Middle frontal gyrus (tissue), 1 donor: ENCODE data around the gene TMEM132A.

Experiments
- DNase-seq: peaks from one replicate; pipeline ENCODE4 v3.0.0-alpha.2; 2015; ENCODE audit warnings: low spot score; ENCODE audit errors: extremely low spot score

TMEM132A gene

GRCh38 chr11:60924110-60924905 is at the start of gene TMEM132A:
TMEM132A (plus strand) TSS chr11:60924460; CDS start chr11:60924634, 174 bp downstream.
- DNase-seq = peak; percentile 69

GRCh38 chr11:60875366-60876167 is 48.7 kb upstream of the TMEM132A start:
- DNase-seq = no peak

- no peak for DNase-seq
These were observed 48.1 kb upstream of the TMEM132A start for GRCh38 chr11:60876168-60876485.

GRCh38 chr11:60878245-60879101 is 45.8 kb upstream of the TMEM132A start:
- no peak for DNase-seq

GRCh38 chr11:60879104-60879503 is 45.2 kb upstream of the TMEM132A start:
- no peak for DNase-seq

- no peak for DNase-seq
These were observed 44.2 kb upstream of the TMEM132A start for GRCh38 chr11:60879971-60880588.

- no peak for DNase-seq
These were observed 43.5 kb upstream of the TMEM132A start for GRCh38 chr11:60880643-60881282.

- no peak for DNase-seq
These were observed 36.7 kb upstream of the TMEM132A start for GRCh38 chr11:60887556-60887955.

- DNase-seq = no peak
These were observed 34.4 kb upstream of the TMEM132A start for GRCh38 chr11:60889869-60890311.

- DNase-seq = no peak
These were observed 33.6 kb upstream of the TMEM132A start for GRCh38 chr11:60890696-60891095.

GRCh38 chr11:60891103-60891741 is 33.0 kb upstream of the TMEM132A start:
- DNase-seq = no peak

GRCh38 chr11:60895687-60896086 is 28.6 kb upstream of the TMEM132A start:
- no peak for DNase-seq

- no peak for DNase-seq
These were observed 26.8 kb upstream of the TMEM132A start for GRCh38 chr11:60897496-60897895.

GRCh38 chr11:60899046-60899936 is 25.0 kb upstream of the TMEM132A start:
- DNase-seq = peak; percentile 36

GRCh38 chr11:60899977-60900376 is 24.3 kb upstream of the TMEM132A start:
- DNase-seq = no peak

GRCh38 chr11:60900673-60901404 is 23.4 kb upstream of the TMEM132A start:
- peak; percentile 32 for DNase-seq

- no peak for DNase-seq
These were observed 21.6 kb upstream of the TMEM132A start for GRCh38 chr11:60902625-60903024.

- DNase-seq = no peak
These were observed 19.2 kb upstream of the TMEM132A start for GRCh38 chr11:60905047-60905446.
